H1 (cell line): ENCODE measurements around the gene LYPD6B. TPM values are rescaled to one million over a fixed set of nuclear protein-coding genes. Genes with fewer than 3 reads are reported as not detected.

Experiments used
- TEAD4 ChIP-seq: IDR thresholded peaks from 2 replicates; pipeline ENCODE4 v1.6.1; 2012; ENCODE audit warnings: low read depth, low read length, inconsistent platforms, mixed read lengths
- polyA plus RNA-seq, 7 experiments: library from polyadenylated mRNA; depleted of rRNA in 3 of 7; stranded (reverse) in 5 of 7; unstranded in 2 of 7; fragments of >200 nt in 5 of 7; fragments of 200-250 nt in 2 of 7; gene quantifications; 1 replicate in 5 of 7; 2 replicates in 1 of 7; 4 replicates in 1 of 7; pipeline versions ENCODE4 v1.2.1 to v1.2.3, GENCODE V29; 2011 to 2013; ENCODE audit warnings: missing spikeins in 2 of 7, mixed read lengths in 2 of 7
- total RNA-seq: library from RNA; stranded (reverse); fragmentation: NEBNext Ultra II Directional; extraction: Animal tissue kit (Norgen Biotek cat#: 25700); gene quantifications from 2 replicates; pipeline ENCODE4 v1.2.1, GENCODE V29; 2021
- TF ChIP-seq, protein P1 (sequence below): IDR thresholded peaks from 2 replicates; pipeline ENCODE4 v1.6.1; 2011; ENCODE audit warnings: low read length, improper control_type of control experiment

Gene LYPD6B
- total and polyA plus RNA-seq, 2 of the 8 experiments (the other 6 are each of a cell fraction or from before 2014, with no cell fraction given), result 2.2 to 3.5 TPM

DNA sequence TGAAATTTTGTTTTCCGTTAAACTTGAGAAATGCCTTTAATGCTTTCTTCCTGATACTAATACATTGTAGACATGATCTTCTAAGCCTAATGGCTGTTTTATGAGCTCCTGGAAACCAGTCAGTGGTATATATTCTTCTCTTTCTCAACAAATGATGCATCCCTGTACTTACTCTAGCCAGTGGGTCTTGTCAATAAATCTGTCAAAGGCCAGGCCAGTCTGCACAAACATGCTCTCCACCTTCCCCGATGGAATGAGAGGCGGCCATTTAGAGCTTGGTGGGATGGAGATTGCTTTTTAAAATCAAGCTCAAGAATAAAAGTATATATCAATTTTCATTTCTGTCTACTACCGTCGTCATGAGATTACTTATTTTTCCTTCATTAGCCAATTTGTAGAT is 140.1 kb downstream of the LYPD6B start (continued):
- TF ChIP-seq, protein P1, sequence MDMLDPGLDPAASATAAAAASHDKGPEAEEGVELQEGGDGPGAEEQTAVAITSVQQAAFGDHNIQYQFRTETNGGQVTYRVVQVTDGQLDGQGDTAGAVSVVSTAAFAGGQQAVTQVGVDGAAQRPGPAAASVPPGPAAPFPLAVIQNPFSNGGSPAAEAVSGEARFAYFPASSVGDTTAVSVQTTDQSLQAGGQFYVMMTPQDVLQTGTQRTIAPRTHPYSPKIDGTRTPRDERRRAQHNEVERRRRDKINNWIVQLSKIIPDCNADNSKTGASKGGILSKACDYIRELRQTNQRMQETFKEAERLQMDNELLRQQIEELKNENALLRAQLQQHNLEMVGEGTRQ, result no peak
- no peak for TF ChIP-seq TEAD4
